K562 (cell line): Measurements from ENCODE around the gene TNFAIP6. TPM values are rescaled to one million over a fixed set of nuclear protein-coding genes. Genes with fewer than 3 reads are reported as not detected.

ENCODE experiments used
- BCL6 ChIP-seq: fragments of 250-450 bp; sonication (Bioruptor Pico); IDR thresholded peaks from 2 replicates; pipeline ENCODE4 v1.4.0; 2020
- BCOR ChIP-seq: fragments of 450-650 bp; IDR thresholded peaks from 2 replicates; pipeline ENCODE4 v1.6.1; 2016
- CAMTA2 ChIP-seq: fragments of 250-450 bp; sonication (Bioruptor Pico); conservative IDR thresholded peaks from 2 replicates; pipeline ENCODE4 v1.5.1; 2022
- CBX3 ChIP-seq, 2 experiments: IDR thresholded peaks; 1 replicate in 1 of 2; 2 replicates in 1 of 2; pipeline ENCODE4 v1.6.1; 2012; ENCODE audit warnings: inconsistent platforms in 2 of 2, low read length in 2 of 2, borderline replicate concordance in 1 of 2, control low read depth in 1 of 2
- CREM ChIP-seq: IDR thresholded peaks from 2 replicates; pipeline ENCODE4 v1.6.1; 2014; ENCODE audit warnings: antibody characterized with exemption, low read depth
- ELF1 ChIP-seq: fragments of 200-800 bp; sonication (Bioruptor generic); IDR thresholded peaks from 2 replicates; pipeline ENCODE4 v1.6.1; 2016; ENCODE audit warnings: missing genetic modification characterization, missing compliant biosample characterization
- HDAC3 ChIP-seq: fragments of 450-650 bp; IDR thresholded peaks from 2 replicates; pipeline ENCODE4 v1.6.1; 2018; ENCODE audit warnings: borderline replicate concordance, mild to moderate bottlenecking, moderate library complexity; ENCODE audit not compliant: partially characterized antibody
- KAT7 ChIP-seq: sonication (generic); formaldehyde crosslinking; IDR thresholded peaks from 2 replicates; pipeline ENCODE4 v1.8.0; 2022; ENCODE audit warnings: missing genetic modification reagents, mild to moderate bottlenecking, borderline replicate concordance
- KDM5B ChIP-seq: fragments of 200-600 bp; sonication (generic); IDR thresholded peaks from 2 replicates; pipeline ENCODE4 v1.6.1; 2012; ENCODE audit warnings: low read depth, mild to moderate bottlenecking, moderate library complexity, low read length, control low read depth, inconsistent platforms; ENCODE audit not compliant: insufficient replicate concordance
- NEUROD1 ChIP-seq: fragments of 150-350 bp; IDR thresholded peaks from 2 replicates; pipeline ENCODE4 v1.6.1; 2014; ENCODE audit warnings: borderline replicate concordance, low read length, low read depth; ENCODE audit not compliant: partially characterized antibody
- NR4A1 ChIP-seq, 2 experiments: fragments of 250-450 bp in 1 of 2; fragments of 450-650 bp in 1 of 2; sonication (Bioruptor Pico) in 1 of 2; IDR thresholded peaks; 2 replicates each; pipeline versions ENCODE4 v1.4.0 to v1.6.1; 2016 to 2020; ENCODE audit warnings: mild to moderate bottlenecking in 2 of 2, missing compliant biosample characterization in 1 of 2, missing genetic modification characterization in 1 of 2, moderate library complexity in 1 of 2
- POLR2AphosphoS5 ChIP-seq: IDR thresholded peaks from 2 replicates; pipeline ENCODE4 v1.6.1; 2011; ENCODE audit warnings: mild to moderate bottlenecking, low read depth, low read length, moderate library complexity; ENCODE audit not compliant: control insufficient read depth, insufficient read depth
- POU5F1 ChIP-seq: fragments of 150-350 bp; IDR thresholded peaks from 2 replicates; pipeline ENCODE4 v1.6.1; 2014; ENCODE audit warnings: borderline replicate concordance, low read length, low read depth, mild to moderate bottlenecking; ENCODE audit not compliant: partially characterized antibody
- RBM25 ChIP-seq: fragments of 200-400 bp; formaldehyde crosslinking; IDR thresholded peaks from 2 replicates; pipeline ENCODE4 v1.6.1; 2018; ENCODE audit warnings: low read length, low read depth, moderate library complexity; ENCODE audit not compliant: severe bottlenecking
- TBL1XR1 ChIP-seq, 2 experiments: IDR thresholded peaks; 2 replicates each; pipeline ENCODE4 v1.6.1; 2012; ENCODE audit warnings: improper control_type of control experiment in 2 of 2, low read length in 2 of 2, mild to moderate bottlenecking in 1 of 2
- TOE1 ChIP-seq, 2 experiments: fragments of 450-650 bp in 1 of 2; sonication (generic) in 1 of 2; formaldehyde crosslinking in 1 of 2; IDR thresholded peaks; 2 replicates each; pipeline versions ENCODE4 v1.7.1 to v1.8.0; 2016 to 2022; ENCODE audit warnings: borderline replicate concordance in 2 of 2, mild to moderate bottlenecking in 2 of 2, antibody characterized with exemption in 1 of 2, inconsistent platforms in 1 of 2, low read depth in 1 of 2, missing genetic modification reagents in 1 of 2, moderate library complexity in 1 of 2
- ZKSCAN3 ChIP-seq: fragments of 250-450 bp; sonication (Bioruptor Pico); IDR thresholded peaks from 2 replicates; pipeline ENCODE4 v1.4.0; 2020
- ZNF121 ChIP-seq: sonication (generic); formaldehyde crosslinking; conservative IDR thresholded peaks from 2 replicates; pipeline ENCODE4 v1.8.0; 2022; ENCODE audit warnings: missing genetic modification reagents
- ZNF311 ChIP-seq: fragments of 250-450 bp; sonication (Bioruptor Pico); IDR thresholded peaks from 2 replicates; pipeline ENCODE4 v1.4.0; 2020; ENCODE audit warnings: mild to moderate bottlenecking, moderate library complexity
- ZNF717 ChIP-seq: fragments of 250-450 bp; sonication (Bioruptor Pico); IDR thresholded peaks from 2 replicates; pipeline ENCODE4 v1.5.0; 2021
- polyA plus RNA-seq, 8 experiments: library from polyadenylated mRNA; depleted of rRNA in 4 of 8; stranded (reverse) in 5 of 8; unstranded in 3 of 8; fragments of >200 nt; fragmentation: Nextera tagmentation in 2 of 8; fragmentation: Illumina TruSeq in 1 of 8; extraction: Ambion mirVana in 2 of 8; extraction: Trizol in 1 of 8; gene quantifications; 2 replicates each; pipeline versions ENCODE4 v1.2.1 to v1.2.3, GENCODE V29; 2011 to 2014; ENCODE audit warnings: inconsistent platforms in 1 of 8, missing spikeins in 1 of 8
- total RNA-seq, 7 experiments: library from RNA; depleted of rRNA in 6 of 7; stranded (reverse); fragments of >200 nt in 6 of 7; fragmentation: Illumina TruSeq in 2 of 7; extraction: Trizol in 2 of 7; gene quantifications; 2 replicates each; pipeline versions ENCODE4 v1.2.1 to v1.2.3, GENCODE V29; 2011 to 2021; ENCODE audit warnings: low replicate concordance in 1 of 7
- TF ChIP-seq, protein P1 (sequence below): sonication (generic); formaldehyde crosslinking; IDR thresholded peaks from 2 replicates; pipeline ENCODE4 v1.4.0; 2020; ENCODE audit warnings: mild to moderate bottlenecking, missing genetic modification reagents
- TF ChIP-seq, protein P2 (sequence below): fragments of 450-650 bp; IDR thresholded peaks from 2 replicates; pipeline ENCODE4 v1.6.1; 2016; ENCODE audit warnings: antibody characterized with exemption
- TF ChIP-seq, protein P3 (sequence below): fragments of 450-650 bp; IDR thresholded peaks from 2 replicates; pipeline ENCODE4 v1.6.1; 2016; ENCODE audit warnings: missing biosample characterization, missing genetic modification characterization

Gene TNFAIP6
- total and polyA plus RNA-seq, 9 of the 15 experiments (the other 6 are each of a cell fraction or from before 2014, with no cell fraction given): 0.07 to 0.28 (median 0.08) TPM; not detected in 6

DNA sequence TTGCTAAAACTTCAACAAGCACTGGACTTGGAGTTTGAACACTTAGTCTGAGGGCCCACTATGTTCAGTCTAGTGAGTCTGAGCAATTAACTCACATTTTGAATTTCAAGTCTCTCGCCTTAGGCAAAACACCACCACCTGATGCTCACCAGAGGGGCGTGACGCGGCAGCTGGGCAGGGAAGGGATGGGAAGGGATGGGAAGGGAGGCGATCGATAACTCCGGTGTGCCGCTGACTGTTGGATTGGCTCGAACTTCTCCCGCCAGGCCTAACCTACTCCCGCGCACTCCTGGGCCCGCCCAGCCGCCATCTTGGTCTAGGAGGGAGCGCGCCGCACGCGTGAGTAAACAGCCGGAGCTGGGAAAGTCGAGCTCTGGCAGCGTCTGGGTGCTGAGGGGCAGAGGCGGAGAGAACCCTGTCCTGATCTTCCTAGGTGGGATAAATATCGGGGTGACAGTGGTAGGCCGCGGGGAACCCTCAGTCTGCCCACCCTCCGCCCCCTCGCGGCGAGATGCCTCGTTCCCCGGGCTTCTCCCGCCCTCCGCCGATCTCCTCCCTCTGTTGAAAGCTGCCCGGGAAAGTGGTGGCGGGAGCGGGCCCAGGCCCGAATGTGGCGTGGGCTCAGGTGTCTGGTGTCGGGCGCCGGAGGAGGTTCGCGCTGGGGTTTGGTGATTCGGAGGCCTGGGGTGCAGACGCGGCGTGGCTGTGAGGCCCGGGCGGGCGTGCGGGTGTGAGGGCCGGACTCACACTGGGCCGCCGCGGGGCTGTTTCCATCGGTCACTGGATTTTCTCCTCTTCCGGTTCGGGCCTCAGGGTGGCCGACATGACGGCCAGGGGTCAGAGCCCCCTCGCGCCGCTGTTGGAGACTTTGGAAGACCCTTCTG is 52.5 kb downstream of the TNFAIP6 start, which contains the start of gene RIF1 (continued):
- TF ChIP-seq ZNF121 (CRISPR knock-in tag) (no peak), TBL1XR1 (IDR thresholded peaks at IDR 0.05; ENCODE audit: low read length in 2 of 2) (no peak), CAMTA2 (CRISPR knock-in tag) (no peak; the same call in 1 of the 2 replicates), POLR2AphosphoS5 (peak; percentile 94), RBM25 (no peak), ZNF311 (CRISPR knock-in tag) (no peak), HDAC3 (no peak), NEUROD1 (peak; percentile 90), BCL6 (CRISPR knock-in tag) (no peak), ELF1 (tag) (peak; percentile 82), CREM (peak; percentile 90), POU5F1 (no peak), ZKSCAN3 (CRISPR knock-in tag) (no peak), NR4A1 (CRISPR knock-in tag; IDR thresholded peaks at IDR 0.05) (no peak), NR4A1 (tag; IDR thresholded peaks at IDR 0.05) (no peak), BCOR (no peak), ZNF717 (CRISPR knock-in tag) (no peak), CBX3 (IDR thresholded peaks at IDR 0.05; ENCODE audit: borderline replicate concordance in 1 of 2, low read length in 2 of 2) (peak in 1 of 2 experiments; percentile 76; a peak in 2 of 3 replicates), TOE1 (IDR thresholded peaks at IDR 0.05; ENCODE audit: borderline replicate concordance) (peak; percentile 92), TOE1 (CRISPR knock-in tag; IDR thresholded peaks at IDR 0.05; ENCODE audit: borderline replicate concordance, low read depth) (peak; percentile 51; the same call in 1 of the 2 replicates), KAT7 (CRISPR knock-in tag) (peak; percentile 99; the same call in 1 of the 2 replicates), KDM5B (peak; percentile 89)
- TF ChIP-seq, protein P1, sequence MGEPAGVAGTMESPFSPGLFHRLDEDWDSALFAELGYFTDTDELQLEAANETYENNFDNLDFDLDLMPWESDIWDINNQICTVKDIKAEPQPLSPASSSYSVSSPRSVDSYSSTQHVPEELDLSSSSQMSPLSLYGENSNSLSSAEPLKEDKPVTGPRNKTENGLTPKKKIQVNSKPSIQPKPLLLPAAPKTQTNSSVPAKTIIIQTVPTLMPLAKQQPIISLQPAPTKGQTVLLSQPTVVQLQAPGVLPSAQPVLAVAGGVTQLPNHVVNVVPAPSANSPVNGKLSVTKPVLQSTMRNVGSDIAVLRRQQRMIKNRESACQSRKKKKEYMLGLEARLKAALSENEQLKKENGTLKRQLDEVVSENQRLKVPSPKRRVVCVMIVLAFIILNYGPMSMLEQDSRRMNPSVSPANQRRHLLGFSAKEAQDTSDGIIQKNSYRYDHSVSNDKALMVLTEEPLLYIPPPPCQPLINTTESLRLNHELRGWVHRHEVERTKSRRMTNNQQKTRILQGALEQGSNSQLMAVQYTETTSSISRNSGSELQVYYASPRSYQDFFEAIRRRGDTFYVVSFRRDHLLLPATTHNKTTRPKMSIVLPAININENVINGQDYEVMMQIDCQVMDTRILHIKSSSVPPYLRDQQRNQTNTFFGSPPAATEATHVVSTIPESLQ (CRISPR knock-in tag): peak; percentile 93
- TF ChIP-seq, protein P2, sequence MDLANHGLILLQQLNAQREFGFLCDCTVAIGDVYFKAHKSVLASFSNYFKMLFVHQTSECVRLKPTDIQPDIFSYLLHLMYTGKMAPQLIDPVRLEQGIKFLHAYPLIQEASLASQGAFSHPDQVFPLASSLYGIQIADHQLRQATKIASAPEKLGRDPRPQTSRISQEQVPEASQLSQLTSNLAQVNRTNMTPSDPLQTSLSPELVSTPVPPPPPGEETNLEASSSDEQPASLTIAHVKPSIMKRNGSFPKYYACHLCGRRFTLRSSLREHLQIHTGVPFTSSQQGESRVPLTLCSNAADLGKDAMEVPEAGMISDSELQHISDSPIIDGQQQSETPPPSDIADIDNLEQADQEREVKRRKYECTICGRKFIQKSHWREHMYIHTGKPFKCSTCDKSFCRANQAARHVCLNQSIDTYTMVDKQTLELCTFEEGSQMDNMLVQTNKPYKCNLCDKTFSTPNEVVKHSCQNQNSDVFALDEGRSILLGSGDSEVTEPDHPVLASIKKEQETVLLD: no peak
- TF ChIP-seq, protein P3, sequence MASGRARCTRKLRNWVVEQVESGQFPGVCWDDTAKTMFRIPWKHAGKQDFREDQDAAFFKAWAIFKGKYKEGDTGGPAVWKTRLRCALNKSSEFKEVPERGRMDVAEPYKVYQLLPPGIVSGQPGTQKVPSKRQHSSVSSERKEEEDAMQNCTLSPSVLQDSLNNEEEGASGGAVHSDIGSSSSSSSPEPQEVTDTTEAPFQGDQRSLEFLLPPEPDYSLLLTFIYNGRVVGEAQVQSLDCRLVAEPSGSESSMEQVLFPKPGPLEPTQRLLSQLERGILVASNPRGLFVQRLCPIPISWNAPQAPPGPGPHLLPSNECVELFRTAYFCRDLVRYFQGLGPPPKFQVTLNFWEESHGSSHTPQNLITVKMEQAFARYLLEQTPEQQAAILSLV: no peak
